ENCODE measurements around the gene HAUS6. TPM values are rescaled to one million over a fixed set of nuclear protein-coding genes. Genes with fewer than 3 reads are reported as not detected.
A peak's percentile ranks its signal among the peaks of the same experiment; 100 is the strongest.
"Not testable (repeated sequence)": the region's sequence is repeated elsewhere in the genome, so short reads cannot be mapped to it uniquely, and the experiment has no call there.

The HAUS6 gene
- total RNA-seq = 6.7 and 9.4 TPM in 2 replicates
- 5.6 and 6.5 TPM in 2 replicates for polyA plus RNA-seq

- Histone ChIP-seq H3K27me3 (no peaks in the 10 kb centered on the region), H3K36me3 (no peaks in the 10 kb centered on the region), H3K27ac (peak within 1 kb of the TSS; percentile 68), H3K4me1 (ENCODE audit: low read depth) (peaks cover 5% of the 10 kb centered on the region), H3K4me3 (peak within 1 kb of the TSS; percentile 82), H3K9me3 (ENCODE audit: low read depth) (no peaks in the 10 kb centered on the region)
- peak; percentile 96 to 99 for DNase-seq (ENCODE audit: low read depth in 1 of 2, low spot score in 1 of 2)
- TF ChIP-seq CTCF (IDR thresholded peaks at IDR 0.05; ENCODE audit: low read depth, low read length) = peak; percentile 44
These were observed at the start of gene HAUS6 for GRCh38 chr9:19102631-19103345. Gene HAUS6, minus strand, starts transcription at chr9:19102904. Its CDS starts 253 bp downstream, at chr9:19102651.

- H3K27me3 ChIP-seq; H3K4me3 ChIP-seq; H3K27ac ChIP-seq; H3K4me1 ChIP-seq (ENCODE audit: low read depth); DNase-seq (ENCODE audit: low read depth in 1 of 2, low spot score in 1 of 2); H3K36me3 ChIP-seq; H3K9me3 ChIP-seq (ENCODE audit: low read depth): not testable (repeated sequence)
These were observed 49.4 kb upstream of the HAUS6 start for GRCh38 chr9:19152160-19152498.

- Histone ChIP-seq H3K4me1 (ENCODE audit: low read depth) (peaks cover 10% of the 10 kb centered on the region), H3K27ac (no peak overlapping the region), H3K27me3 (no peaks in the 10 kb centered on the region), H3K4me3 (no peak overlapping the region), H3K36me3 (no peaks in the 10 kb centered on the region), H3K9me3 (ENCODE audit: low read depth) (no peaks in the 10 kb centered on the region)
- DNase-seq (ENCODE audit: low read depth in 1 of 2, low spot score in 1 of 2) = no peak
- TF ChIP-seq CTCF (IDR thresholded peaks at IDR 0.05; ENCODE audit: low read depth, low read length) = no peak
These were observed 48.9 kb upstream of the HAUS6 start for GRCh38 chr9:19151425-19152159.

- TF ChIP-seq CTCF (IDR thresholded peaks at IDR 0.05; ENCODE audit: low read depth, low read length) = no peak
- Histone ChIP-seq H3K4me3 (no peak overlapping the region), H3K4me1 (ENCODE audit: low read depth) (no peaks in the 10 kb centered on the region), H3K27me3 (no peaks in the 10 kb centered on the region), H3K9me3 (ENCODE audit: low read depth) (no peaks in the 10 kb centered on the region), H3K27ac (no peak overlapping the region), H3K36me3 (no peaks in the 10 kb centered on the region)
- peak in 1 of 2 donors; percentile 82 for DNase-seq (ENCODE audit: low read depth in 1 of 2, low spot score in 1 of 2)
These were observed 46.5 kb upstream of the HAUS6 start for GRCh38 chr9:19149230-19149629.

- Histone ChIP-seq H3K4me3 (no peak overlapping the region), H3K27ac (no peak overlapping the region), H3K4me1 (ENCODE audit: low read depth) (no peaks in the 10 kb centered on the region), H3K27me3 (no peaks in the 10 kb centered on the region), H3K36me3 (no peaks in the 10 kb centered on the region), H3K9me3 (ENCODE audit: low read depth) (no peaks in the 10 kb centered on the region)
- TF ChIP-seq CTCF (IDR thresholded peaks at IDR 0.05; ENCODE audit: low read depth, low read length) = no peak
- peak in 1 of 2 donors; percentile 70 for DNase-seq (ENCODE audit: low read depth in 1 of 2, low spot score in 1 of 2)
These were observed 45.5 kb upstream of the HAUS6 start for GRCh38 chr9:19148187-19148586.

GRCh38 chr9:19146441-19147024 lies 43.8 kb upstream of the HAUS6 start:
- Histone ChIP-seq H3K4me1 (ENCODE audit: low read depth) (no peaks in the 10 kb centered on the region), H3K4me3 (no peak overlapping the region), H3K9me3 (ENCODE audit: low read depth) (no peaks in the 10 kb centered on the region), H3K36me3 (no peaks in the 10 kb centered on the region), H3K27ac (no peak overlapping the region), H3K27me3 (no peaks in the 10 kb centered on the region)
- no peak for TF ChIP-seq CTCF (IDR thresholded peaks at IDR 0.05; ENCODE audit: low read depth, low read length)
- no peak for DNase-seq (ENCODE audit: low read depth in 1 of 2, low spot score in 1 of 2)

Measured in cardiac muscle cell (in vitro differentiated cells and primary cell).